ENCODE data around the gene C2CD4C. TPM values are rescaled to one million over a fixed set of nuclear protein-coding genes. Genes with fewer than 3 reads are reported as not detected.

The C2CD4C gene
- total RNA-seq, 1 experiment from 2014 or later: 0.43 TPM

GRCh38 chr19:407511-408440, 1.2 kb downstream of the C2CD4C start:
- intact Hi-C loops (cut with micrococcal nuclease; ENCODE audit: unreplicated experiment): no loop called here
- Mint-ChIP-seq H3K36me3 (ENCODE audit: insufficient read depth, unreplicated experiment) (no peaks in the 10 kb centered on the region), H3K4me3 (ENCODE audit: unreplicated experiment) (no peak overlapping the region), H3K27me3 (ENCODE audit: insufficient read depth, unreplicated experiment) (peaks cover 5% of the 10 kb centered on the region), H3K4me1 (ENCODE audit: low read depth, unreplicated experiment) (no peaks in the 10 kb centered on the region), H3K27ac (ENCODE audit: unreplicated experiment) (no peak overlapping the region), H3K9me3 (ENCODE audit: unreplicated experiment) (no peaks in the 10 kb centered on the region)
- no peak for TF ChIP-seq CTCF (IDR thresholded peaks at IDR 0.05; ENCODE audit: insufficient read depth in 1 of 2, low read depth in 1 of 2, low read length in 1 of 2, severe bottlenecking in 1 of 2, unreplicated experiment in 1 of 2)
- no peak overlapping the region for H3K4me3 ChIP-seq (ENCODE audit: low read depth, low read length)
- peaks cover 5% of the 10 kb centered on the region; the same call in 1 of the 2 replicates for H3K4me1 ChIP-seq
- no TSS peak for BruUV-seq (replicated peaks)
- no peaks in the 10 kb centered on the region for H3K9me3 ChIP-seq
- DNase-seq: no peak
- H3K27me3 ChIP-seq (replicated peaks; ENCODE audit: control insufficient read depth, insufficient read depth, low read length): no peaks in the 10 kb centered on the region; the same call in 1 of the 2 replicates
- POLR2A ChIA-PET: no interaction called here
- H3K36me3 ChIP-seq (ENCODE audit: control insufficient read depth, insufficient read depth, low read length): no peaks in the 10 kb centered on the region
- CTCF ChIA-PET: no interaction called here

GRCh38 chr19:406971-407510, 1.9 kb downstream of the C2CD4C start:
- H3K36me3 ChIP-seq (ENCODE audit: control insufficient read depth, insufficient read depth, low read length): no peaks in the 10 kb centered on the region
- intact Hi-C loops (cut with micrococcal nuclease; ENCODE audit: unreplicated experiment): no loop called here
- no peaks in the 10 kb centered on the region; the same call in 1 of the 2 replicates for H3K27me3 ChIP-seq (replicated peaks; ENCODE audit: control insufficient read depth, insufficient read depth, low read length)
- CTCF ChIA-PET: no interaction called here
- no peaks in the 10 kb centered on the region for H3K9me3 ChIP-seq
- no peak for DNase-seq
- no peak for TF ChIP-seq CTCF (IDR thresholded peaks at IDR 0.05; ENCODE audit: insufficient read depth in 1 of 2, low read depth in 1 of 2, low read length in 1 of 2, severe bottlenecking in 1 of 2, unreplicated experiment in 1 of 2)
- peaks cover 5% of the 10 kb centered on the region; the same call in 1 of the 2 replicates for H3K4me1 ChIP-seq
- Mint-ChIP-seq H3K27ac (ENCODE audit: unreplicated experiment) (no peak overlapping the region), H3K36me3 (ENCODE audit: insufficient read depth, unreplicated experiment) (no peaks in the 10 kb centered on the region), H3K4me1 (ENCODE audit: low read depth, unreplicated experiment) (no peaks in the 10 kb centered on the region), H3K9me3 (ENCODE audit: unreplicated experiment) (no peaks in the 10 kb centered on the region), H3K4me3 (ENCODE audit: unreplicated experiment) (no peak overlapping the region), H3K27me3 (ENCODE audit: insufficient read depth, unreplicated experiment) (peaks cover 5% of the 10 kb centered on the region)
- no peak overlapping the region for H3K4me3 ChIP-seq (ENCODE audit: low read depth, low read length)
- POLR2A ChIA-PET: no interaction called here
- BruUV-seq (replicated peaks): no TSS peak

- intact Hi-C loops (cut with micrococcal nuclease; ENCODE audit: unreplicated experiment): no loop called here
- no peak overlapping the region for H3K4me3 ChIP-seq (ENCODE audit: low read depth, low read length)
- no peaks in the 10 kb centered on the region for H3K9me3 Mint-ChIP-seq (ENCODE audit: unreplicated experiment)
- ChIA-PET CTCF (no interaction called here), POLR2A (no interaction called here)
- no peak overlapping the region for H3K4me3 Mint-ChIP-seq (ENCODE audit: unreplicated experiment)
- TF ChIP-seq CTCF (IDR thresholded peaks at IDR 0.05; ENCODE audit: insufficient read depth in 1 of 2, low read depth in 1 of 2, low read length in 1 of 2, severe bottlenecking in 1 of 2, unreplicated experiment in 1 of 2): no peak
- no peaks in the 10 kb centered on the region; the same call in 1 of the 2 replicates for H3K27me3 ChIP-seq (replicated peaks; ENCODE audit: control insufficient read depth, insufficient read depth, low read length)
- no peaks in the 10 kb centered on the region for H3K4me1 Mint-ChIP-seq (ENCODE audit: low read depth, unreplicated experiment)
- no peak overlapping the region for H3K27ac Mint-ChIP-seq (ENCODE audit: unreplicated experiment)
- H3K9me3 ChIP-seq: no peaks in the 10 kb centered on the region
- no peak for DNase-seq
- BruUV-seq (replicated peaks): no TSS peak
- peaks cover 5% of the 10 kb centered on the region; the same call in 1 of the 2 replicates for H3K4me1 ChIP-seq
- H3K36me3 ChIP-seq (ENCODE audit: control insufficient read depth, insufficient read depth, low read length): no peaks in the 10 kb centered on the region
- H3K36me3 Mint-ChIP-seq (ENCODE audit: insufficient read depth, unreplicated experiment): no peaks in the 10 kb centered on the region
- H3K27me3 Mint-ChIP-seq (ENCODE audit: insufficient read depth, unreplicated experiment): peaks cover 5% of the 10 kb centered on the region
Measured at GRCh38 chr19:406135-406781, 2.7 kb downstream of the C2CD4C start.

All from Caco-2 (cell line).